ENCODE measurements around the gene GTF2H2C.
"Not testable (repeated sequence)": the region's sequence is repeated elsewhere in the genome, so short reads cannot be mapped to it uniquely, and the experiment has no call there.

DNA sequence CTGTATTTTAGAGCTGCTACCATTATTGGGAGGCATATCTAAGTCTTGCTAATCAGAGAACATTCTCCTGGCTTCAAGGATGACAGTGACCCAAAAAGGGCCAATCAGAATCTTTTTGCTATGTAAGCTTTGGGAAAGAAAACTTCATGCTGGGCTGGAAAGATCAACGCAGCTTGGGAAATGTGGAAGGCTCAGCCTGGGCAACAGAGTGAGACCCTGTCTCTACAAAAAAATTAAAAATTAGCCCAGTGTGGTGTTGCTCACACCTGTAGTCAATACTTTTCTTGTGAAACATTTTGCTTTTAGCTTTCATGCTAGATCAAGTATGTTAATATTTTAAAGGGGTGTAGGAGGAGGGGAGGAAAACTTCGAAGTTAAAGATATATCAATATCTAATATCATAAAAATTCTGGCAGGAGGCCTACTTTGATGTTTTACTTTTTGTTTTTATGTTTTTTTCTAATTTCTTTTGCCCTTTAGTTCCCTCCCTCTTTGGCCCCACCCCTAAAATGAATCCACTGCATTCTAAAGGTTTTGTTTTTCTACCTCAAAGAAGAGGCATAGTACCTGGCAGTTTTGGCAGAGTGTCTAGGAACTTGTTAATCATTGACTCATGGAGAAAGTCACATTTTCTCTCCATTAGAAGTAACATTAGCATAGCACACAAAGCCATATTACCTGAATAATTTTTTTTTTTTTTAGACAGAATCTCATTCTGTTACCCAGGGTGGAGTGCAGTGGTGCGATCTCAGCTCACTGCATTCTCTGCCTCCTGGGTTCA lies 17.0 kb upstream of the GTF2H2C start:
- TF ChIP-seq, protein P1, sequence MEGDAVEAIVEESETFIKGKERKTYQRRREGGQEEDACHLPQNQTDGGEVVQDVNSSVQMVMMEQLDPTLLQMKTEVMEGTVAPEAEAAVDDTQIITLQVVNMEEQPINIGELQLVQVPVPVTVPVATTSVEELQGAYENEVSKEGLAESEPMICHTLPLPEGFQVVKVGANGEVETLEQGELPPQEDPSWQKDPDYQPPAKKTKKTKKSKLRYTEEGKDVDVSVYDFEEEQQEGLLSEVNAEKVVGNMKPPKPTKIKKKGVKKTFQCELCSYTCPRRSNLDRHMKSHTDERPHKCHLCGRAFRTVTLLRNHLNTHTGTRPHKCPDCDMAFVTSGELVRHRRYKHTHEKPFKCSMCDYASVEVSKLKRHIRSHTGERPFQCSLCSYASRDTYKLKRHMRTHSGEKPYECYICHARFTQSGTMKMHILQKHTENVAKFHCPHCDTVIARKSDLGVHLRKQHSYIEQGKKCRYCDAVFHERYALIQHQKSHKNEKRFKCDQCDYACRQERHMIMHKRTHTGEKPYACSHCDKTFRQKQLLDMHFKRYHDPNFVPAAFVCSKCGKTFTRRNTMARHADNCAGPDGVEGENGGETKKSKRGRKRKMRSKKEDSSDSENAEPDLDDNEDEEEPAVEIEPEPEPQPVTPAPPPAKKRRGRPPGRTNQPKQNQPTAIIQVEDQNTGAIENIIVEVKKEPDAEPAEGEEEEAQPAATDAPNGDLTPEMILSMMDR (IDR thresholded peaks at IDR 0.05; ENCODE audit: low read depth, low read length): not testable (repeated sequence)
- TF ChIP-seq EZH2phosphoT487 (IDR thresholded peaks at IDR 0.05; ENCODE audit: low read depth): not testable (repeated sequence)

Measured in OCI-LY3 (cell line).